Cardiac muscle cell (in vitro differentiated cells and primary cell): Measurements from ENCODE around the gene CROT. TPM values are rescaled to one million over a fixed set of nuclear protein-coding genes. Genes with fewer than 3 reads are reported as not detected.

ENCODE experiments used
- DNase-seq, 2 donors: peaks; one replicate each; pipeline versions ENCODE4 v3.0.0 to v3.0.0-alpha.2; 2010 to 2017; ENCODE audit warnings: low read depth in 1 of 2, low spot score in 1 of 2
- H3K27ac ChIP-seq: fragments of 200-600 bp; sonication (generic); 2 replicates; pipeline ENCODE4 v1.5.1; 2016
- H3K27me3 ChIP-seq: fragments of 200-600 bp; sonication (generic); 2 replicates; pipeline ENCODE4 v1.6.0; 2016; ENCODE audit warnings: control low read depth
- H3K36me3 ChIP-seq: fragments of 200-600 bp; sonication (generic); 2 replicates; pipeline ENCODE4 v1.5.1; 2016; ENCODE audit warnings: control low read depth
- H3K4me1 ChIP-seq: fragments of 200-600 bp; sonication (generic); 2 replicates; pipeline ENCODE4 v1.8.1; 2017; ENCODE audit warnings: low read depth, mild to moderate bottlenecking, mixed run types
- H3K4me3 ChIP-seq: fragments of 200-600 bp; sonication (generic); 2 replicates; pipeline ENCODE4 v1.5.1; 2016; ENCODE audit warnings: mild to moderate bottlenecking
- H3K9me3 ChIP-seq: fragments of 200-600 bp; sonication (generic); 2 replicates; pipeline ENCODE4 v1.5.1; 2017; ENCODE audit warnings: low read depth, mild to moderate bottlenecking, control low read depth
- polyA plus RNA-seq: library from polyadenylated mRNA; unstranded; fragments of >200 nt; fragmentation: Nextera tagmentation; extraction: Ambion mirVana; gene quantifications from 2 replicates; pipeline ENCODE4 v1.2.1, GENCODE V29; 2016
- total RNA-seq: library from RNA; depleted of rRNA; stranded (reverse); fragments of >200 nt; gene quantifications from 2 replicates; pipeline ENCODE4 v1.2.3, GENCODE V29; 2016
- TF ChIP-seq, protein P1 (sequence below): IDR thresholded peaks from 2 replicates; pipeline ENCODE4 v1.5.1; 2012; ENCODE audit warnings: low read depth, mild to moderate bottlenecking, low read length

CROT gene
- total and polyA plus RNA-seq, 2 experiments from 2014 or later: 7.7 to 10.3 TPM

DNA sequence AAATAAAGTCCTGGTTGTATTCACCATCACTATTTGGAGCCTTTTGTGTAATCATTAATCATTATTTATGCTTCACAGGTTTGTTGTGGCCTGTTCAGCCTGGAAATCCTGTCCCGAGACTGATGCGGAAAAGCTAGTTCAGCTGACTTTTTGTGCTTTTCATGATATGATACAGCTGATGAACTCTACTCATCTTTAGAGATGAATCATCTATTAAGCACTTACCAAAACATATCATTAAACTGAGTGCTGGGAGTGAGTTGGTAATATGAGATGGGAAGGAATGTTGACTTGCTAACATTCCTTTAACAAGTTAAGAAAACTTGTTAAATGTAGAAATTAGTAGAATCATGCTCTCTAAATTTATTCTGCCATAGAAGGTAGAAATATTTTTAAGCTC lies 53.0 kb downstream of the CROT start:
- TF ChIP-seq, protein P1, sequence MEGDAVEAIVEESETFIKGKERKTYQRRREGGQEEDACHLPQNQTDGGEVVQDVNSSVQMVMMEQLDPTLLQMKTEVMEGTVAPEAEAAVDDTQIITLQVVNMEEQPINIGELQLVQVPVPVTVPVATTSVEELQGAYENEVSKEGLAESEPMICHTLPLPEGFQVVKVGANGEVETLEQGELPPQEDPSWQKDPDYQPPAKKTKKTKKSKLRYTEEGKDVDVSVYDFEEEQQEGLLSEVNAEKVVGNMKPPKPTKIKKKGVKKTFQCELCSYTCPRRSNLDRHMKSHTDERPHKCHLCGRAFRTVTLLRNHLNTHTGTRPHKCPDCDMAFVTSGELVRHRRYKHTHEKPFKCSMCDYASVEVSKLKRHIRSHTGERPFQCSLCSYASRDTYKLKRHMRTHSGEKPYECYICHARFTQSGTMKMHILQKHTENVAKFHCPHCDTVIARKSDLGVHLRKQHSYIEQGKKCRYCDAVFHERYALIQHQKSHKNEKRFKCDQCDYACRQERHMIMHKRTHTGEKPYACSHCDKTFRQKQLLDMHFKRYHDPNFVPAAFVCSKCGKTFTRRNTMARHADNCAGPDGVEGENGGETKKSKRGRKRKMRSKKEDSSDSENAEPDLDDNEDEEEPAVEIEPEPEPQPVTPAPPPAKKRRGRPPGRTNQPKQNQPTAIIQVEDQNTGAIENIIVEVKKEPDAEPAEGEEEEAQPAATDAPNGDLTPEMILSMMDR: no peak
- Histone ChIP-seq H3K36me3 (no peaks in the 10 kb centered on the region), H3K4me3 (no peak overlapping the region), H3K9me3 (no peaks in the 10 kb centered on the region), H3K27ac (no peak overlapping the region), H3K27me3 (no peaks in the 10 kb centered on the region), H3K4me1 (peaks cover 3% of the 10 kb centered on the region)
- peak in 1 of 2 donors; percentile 38 for DNase-seq

DNA sequence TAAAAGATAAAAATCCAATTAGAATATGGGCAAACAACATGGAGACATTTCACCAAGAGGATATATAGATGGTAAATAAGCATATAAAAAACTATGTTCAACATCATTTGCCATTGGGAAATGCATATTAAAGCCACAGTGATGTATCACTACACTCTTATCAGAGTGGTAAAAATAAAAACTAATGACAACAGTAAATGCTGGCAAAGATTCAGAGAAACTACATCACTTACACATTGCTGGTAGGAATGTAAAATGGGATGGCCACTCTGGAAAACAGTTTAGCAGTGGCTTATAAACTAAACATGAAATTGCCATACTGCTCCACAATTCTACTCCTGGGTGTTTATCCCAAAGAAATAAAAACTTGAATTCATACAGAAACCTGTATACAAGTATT lies 59.2 kb downstream of the CROT start:
- H3K4me1 ChIP-seq: no peaks in the 10 kb centered on the region
- no peak overlapping the region for H3K27ac ChIP-seq
- no peak overlapping the region for H3K4me3 ChIP-seq
- H3K36me3 ChIP-seq: no peaks in the 10 kb centered on the region
- peak in 1 of 2 donors; percentile 47 for DNase-seq
- H3K9me3 ChIP-seq: no peaks in the 10 kb centered on the region
- H3K27me3 ChIP-seq: no peaks in the 10 kb centered on the region
- TF ChIP-seq, protein P1: no peak

DNA sequence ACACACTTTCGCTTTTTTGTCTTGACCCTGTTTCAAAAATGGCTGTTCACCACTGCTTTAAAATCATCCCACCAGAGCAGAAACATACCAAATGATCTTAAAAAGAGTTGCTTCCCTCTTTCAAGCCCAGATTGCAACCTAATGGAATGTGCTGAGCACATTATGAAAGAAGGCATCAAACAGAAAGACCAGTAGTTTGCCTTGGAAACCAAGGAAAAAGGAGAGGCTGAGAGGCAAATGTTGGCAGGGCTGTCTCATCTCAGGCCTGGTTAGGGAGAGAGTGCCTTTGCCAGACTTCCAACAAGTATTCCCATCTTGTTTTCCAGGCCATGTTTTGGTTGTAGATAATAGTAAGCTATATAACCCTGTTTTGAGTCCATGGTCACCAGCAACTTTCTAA lies 65.7 kb downstream of the CROT start:
- DNase-seq: peak in 1 of 2 donors; percentile 8
- Histone ChIP-seq H3K27ac (no peak overlapping the region), H3K4me1 (no peaks in the 10 kb centered on the region), H3K4me3 (no peak overlapping the region), H3K36me3 (no peaks in the 10 kb centered on the region), H3K27me3 (no peaks in the 10 kb centered on the region), H3K9me3 (no peaks in the 10 kb centered on the region)
- TF ChIP-seq, protein P1: no peak

DNA sequence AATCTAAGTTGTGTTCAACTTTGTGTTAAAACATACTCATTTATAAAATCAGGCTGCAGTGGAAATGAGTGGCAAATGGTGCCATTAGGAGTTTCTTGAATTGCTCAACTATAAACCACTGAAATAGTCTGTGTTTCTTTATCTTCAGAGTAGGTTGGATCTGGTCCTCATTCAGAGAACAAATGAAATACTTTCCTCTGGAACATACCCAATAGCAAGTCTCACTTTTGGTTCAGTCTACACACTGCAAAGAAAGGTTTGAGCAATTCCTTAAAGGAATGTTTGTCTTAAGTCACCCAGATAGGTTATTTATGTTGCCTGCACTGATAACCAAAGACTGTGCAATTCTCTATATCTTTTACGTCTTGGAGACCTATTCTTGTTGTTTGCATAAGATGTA lies 67.6 kb downstream of the CROT start:
- Histone ChIP-seq H3K4me3 (no peak overlapping the region), H3K27me3 (no peaks in the 10 kb centered on the region), H3K36me3 (no peaks in the 10 kb centered on the region), H3K9me3 (no peaks in the 10 kb centered on the region), H3K4me1 (no peaks in the 10 kb centered on the region), H3K27ac (no peak overlapping the region)
- TF ChIP-seq, protein P1: no peak
- DNase-seq: peak in 1 of 2 donors; percentile 86

DNA sequence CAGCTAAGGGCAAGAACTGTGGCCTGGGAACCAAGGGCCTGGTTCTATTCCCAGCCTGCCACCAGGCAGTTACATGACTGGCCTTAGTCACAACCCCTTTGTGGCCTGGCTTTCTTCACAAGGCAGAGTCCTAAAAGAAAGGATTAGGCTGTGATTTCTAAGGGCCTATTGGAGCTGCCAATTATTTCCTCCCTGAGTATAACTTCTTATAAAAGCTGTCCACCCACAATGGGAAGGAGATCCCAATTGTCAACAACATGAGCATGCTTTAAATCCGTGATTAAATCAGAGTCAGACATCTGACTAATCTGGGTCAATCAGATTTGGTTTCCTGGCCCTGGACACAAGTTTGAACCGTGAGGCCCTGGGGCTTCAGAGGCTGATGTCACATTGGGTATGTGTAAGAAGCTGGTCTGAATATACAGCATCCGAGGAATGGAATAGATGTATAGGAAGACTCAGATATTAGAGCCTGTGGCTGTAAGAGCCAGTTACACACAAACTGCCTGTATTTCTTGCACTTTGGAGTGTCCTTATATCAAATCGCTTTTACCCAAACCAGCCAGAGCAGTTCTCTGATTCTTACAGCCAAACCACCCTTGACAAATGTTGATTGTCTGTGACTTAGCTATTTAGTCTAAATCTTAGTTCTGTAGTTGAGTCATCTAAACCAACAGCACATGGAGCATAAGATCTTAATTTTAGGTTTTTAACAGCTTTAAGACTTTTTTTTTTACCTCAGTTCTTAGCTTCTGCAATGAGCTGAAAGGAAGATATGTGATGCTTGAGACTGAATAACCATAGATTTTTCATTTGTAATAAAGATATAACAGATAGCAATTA lies 68.7 kb downstream of the CROT start:
- Histone ChIP-seq H3K36me3 (no peaks in the 10 kb centered on the region), H3K4me3 (no peak overlapping the region), H3K27ac (peak overlapping the region; percentile 34), H3K9me3 (no peaks in the 10 kb centered on the region), H3K4me1 (no peaks in the 10 kb centered on the region), H3K27me3 (no peaks in the 10 kb centered on the region)
- TF ChIP-seq, protein P1: no peak
- peak; percentile 40 to 42 for DNase-seq
